GM19099 (cell line): ENCODE data around the gene PRSS16.

Experiments
- POLR2A ChIP-seq: IDR thresholded peaks from 3 replicates; pipeline ENCODE4 v1.6.1; 2011; ENCODE audit warnings: low read depth; ENCODE audit not compliant: insufficient read length; ENCODE audit errors: extremely low read depth

PRSS16 gene

GRCh38 chr6:27268803-27269202, 21.3 kb downstream of the PRSS16 start:
- no peak for TF ChIP-seq POLR2A

GRCh38 chr6:27273783-27274182, 26.3 kb downstream of the PRSS16 start:
- TF ChIP-seq POLR2A, result no peak

GRCh38 chr6:27275025-27275956, 27.8 kb downstream of the PRSS16 start:
- TF ChIP-seq POLR2A, result no peak

- TF ChIP-seq POLR2A, result no peak
Measured at GRCh38 chr6:27279513-27280063, 32.1 kb downstream of the PRSS16 start.

- TF ChIP-seq POLR2A, result no peak
Measured at GRCh38 chr6:27280064-27280539, 32.6 kb downstream of the PRSS16 start.

- no peak for TF ChIP-seq POLR2A
Measured at GRCh38 chr6:27280540-27281000, 33.1 kb downstream of the PRSS16 start.

GRCh38 chr6:27281105-27281539, 33.6 kb downstream of the PRSS16 start:
- TF ChIP-seq POLR2A, result no peak

GRCh38 chr6:27281569-27281968, 34.1 kb downstream of the PRSS16 start:
- no peak for TF ChIP-seq POLR2A

GRCh38 chr6:27283279-27283678, 35.8 kb downstream of the PRSS16 start:
- TF ChIP-seq POLR2A, result no peak

GRCh38 chr6:27286141-27286540, 38.6 kb downstream of the PRSS16 start:
- TF ChIP-seq POLR2A, result no peak

GRCh38 chr6:27287751-27288135, 40.2 kb downstream of the PRSS16 start:
- no peak for TF ChIP-seq POLR2A

- no peak for TF ChIP-seq POLR2A
Measured at GRCh38 chr6:27288136-27289044, 40.9 kb downstream of the PRSS16 start.

GRCh38 chr6:27290065-27290849, 42.8 kb downstream of the PRSS16 start:
- TF ChIP-seq POLR2A, result no peak

GRCh38 chr6:27290850-27291208, 43.3 kb downstream of the PRSS16 start:
- TF ChIP-seq POLR2A, result no peak

- no peak for TF ChIP-seq POLR2A
Measured at GRCh38 chr6:27293436-27294098, 46.1 kb downstream of the PRSS16 start.

- no peak for TF ChIP-seq POLR2A
Measured at GRCh38 chr6:27294409-27294808, 46.9 kb downstream of the PRSS16 start.
